HG03066 (cell line): ENCODE data around the gene NRIP3.
A peak's percentile ranks its signal among the peaks of the same experiment; 100 is the strongest.
"Not testable (repeated sequence)": the region's sequence is repeated elsewhere in the genome, so short reads cannot be mapped to it uniquely, and the experiment has no call there.

Source experiments
- ATAC-seq: cut with Tn5 transposase; IDR thresholded peaks from one replicate; pipeline ENCODE4 v1.9.1; 2021; ENCODE audit warnings: low read depth; ENCODE audit not compliant: unreplicated experiment

NRIP3 gene

DNA sequence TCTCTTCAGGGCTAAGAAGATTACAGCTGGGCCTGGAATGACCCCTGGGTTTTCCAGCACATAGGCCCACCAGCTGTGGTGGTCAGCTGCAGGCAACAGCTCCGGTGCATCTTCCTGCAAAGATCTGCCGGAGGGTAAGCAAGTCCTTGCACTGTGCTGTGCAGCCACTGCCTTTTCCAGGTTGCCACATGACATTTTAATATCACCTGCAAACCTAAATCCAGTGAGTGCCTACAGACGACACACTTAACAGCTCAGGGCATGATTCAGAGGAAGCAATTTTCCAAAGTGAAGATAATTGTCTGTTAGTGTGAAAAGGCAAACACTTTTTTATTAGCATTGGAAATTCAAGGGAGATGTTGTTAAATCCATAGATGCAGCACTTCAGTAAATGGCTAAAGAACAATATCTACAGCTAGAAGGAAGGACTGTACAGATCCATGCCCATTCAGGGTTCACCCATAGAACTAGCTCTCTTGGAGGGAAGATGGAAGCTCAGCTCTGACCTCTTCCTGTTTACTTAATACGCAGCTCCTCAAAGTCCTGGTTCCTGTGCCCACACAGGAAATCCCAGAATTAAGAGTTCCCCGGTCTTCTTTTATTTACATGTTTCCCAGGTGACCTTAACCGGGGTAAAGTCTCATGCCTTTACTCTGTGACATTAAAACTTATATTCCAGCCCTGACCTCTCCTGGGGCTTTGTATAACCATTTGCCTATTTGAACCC, 13.3 kb upstream of the NRIP3 start:
- ATAC-seq: no peak

DNA sequence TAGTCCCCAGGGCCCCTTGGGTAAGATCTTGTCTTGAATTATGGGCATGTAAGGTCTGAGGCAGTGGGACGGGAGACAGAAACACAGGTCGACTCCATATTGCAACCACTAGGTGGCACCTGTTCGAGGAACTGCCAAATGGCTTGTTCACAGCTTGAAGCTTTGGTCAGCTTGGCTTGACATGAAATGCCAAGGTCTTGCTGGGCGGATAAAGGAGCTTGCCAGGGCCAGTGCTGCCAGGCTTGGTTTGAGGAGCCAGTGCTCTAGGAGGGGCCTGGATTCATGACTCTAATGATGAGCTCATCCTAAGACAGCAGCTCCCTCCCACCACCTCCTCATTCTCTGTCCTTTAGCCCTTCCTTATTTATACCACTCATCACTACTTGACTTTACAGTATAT, 11.9 kb upstream of the NRIP3 start:
- peak; percentile 75 for ATAC-seq

DNA sequence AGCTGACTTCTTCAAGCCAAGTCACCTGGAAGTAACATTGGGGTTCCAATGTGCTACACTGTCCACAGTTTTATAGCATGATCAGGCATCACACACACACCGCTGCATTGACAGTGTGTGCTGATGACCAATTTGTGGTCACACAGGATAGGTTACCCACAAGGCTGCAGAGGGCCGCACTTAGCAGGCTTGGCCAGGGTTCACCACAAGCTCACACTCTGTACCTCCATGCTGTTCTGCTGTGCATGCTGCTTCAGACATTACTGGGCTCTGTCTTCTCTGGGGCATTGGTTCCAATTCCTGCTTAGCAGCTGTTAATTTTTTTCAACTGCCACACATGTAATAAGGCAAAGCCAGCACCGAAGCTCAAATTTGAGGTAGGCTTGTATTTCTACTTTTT, 11.0 kb upstream of the NRIP3 start:
- no peak for ATAC-seq

DNA sequence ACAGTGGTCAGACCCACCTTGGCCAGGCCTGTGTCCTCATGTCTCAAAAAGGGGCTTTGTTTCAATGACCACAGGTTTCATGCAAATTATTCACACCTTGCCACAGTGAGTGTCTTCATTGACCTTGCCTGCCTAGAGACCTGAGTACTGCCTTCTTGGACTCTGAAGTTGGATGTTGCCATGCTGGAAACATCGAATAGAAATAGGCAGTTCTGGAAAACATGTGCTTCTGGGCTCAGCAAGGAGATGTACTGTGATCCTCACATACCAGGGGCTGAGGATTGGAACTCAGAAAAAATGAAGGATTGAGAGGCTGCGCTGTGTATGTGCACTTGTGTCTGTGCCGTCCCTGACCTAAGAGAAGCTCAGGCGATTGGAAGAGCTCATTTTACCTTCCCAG, 9.6 kb upstream of the NRIP3 start:
- ATAC-seq: no peak

DNA sequence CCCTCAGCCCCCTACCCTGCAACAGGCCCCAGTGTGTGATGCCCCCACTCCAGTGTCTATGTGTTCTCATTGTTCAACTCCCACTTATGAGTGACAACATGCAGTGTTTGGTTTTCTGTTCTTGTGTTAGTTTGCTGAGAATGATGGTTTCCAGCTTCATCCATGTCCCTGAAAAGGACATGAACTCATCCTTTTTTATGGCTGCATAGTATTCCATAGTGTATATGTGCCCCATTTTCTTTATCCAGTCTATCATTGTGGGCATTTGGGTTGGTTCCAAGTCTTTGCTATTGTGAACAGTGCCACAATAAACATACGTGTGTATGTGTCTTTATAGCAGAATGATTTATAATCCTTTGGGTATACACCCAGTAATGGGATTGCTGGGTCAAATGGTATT, 5.7 kb upstream of the NRIP3 start:
- ATAC-seq: not testable (repeated sequence)

DNA sequence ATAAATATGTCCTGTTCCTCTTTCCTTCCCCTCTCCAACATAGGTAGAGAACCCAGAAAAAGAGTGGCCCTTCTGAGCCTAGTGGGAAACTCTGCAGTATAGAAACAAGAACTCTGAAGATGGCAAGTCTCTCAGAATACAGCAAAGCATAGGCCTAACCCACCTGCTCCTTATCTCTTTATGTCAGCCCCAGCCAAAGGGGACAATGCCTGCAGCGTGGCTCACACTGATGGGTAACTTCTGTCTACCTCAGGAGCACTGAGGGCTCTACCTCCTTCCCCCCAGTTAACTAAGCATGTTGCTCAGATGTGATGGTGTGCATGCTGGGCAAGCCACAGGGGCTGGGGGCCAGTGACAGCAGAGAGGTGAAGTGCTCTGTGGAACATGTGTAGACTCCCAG, 4.9 kb upstream of the NRIP3 start:
- no peak for ATAC-seq

DNA sequence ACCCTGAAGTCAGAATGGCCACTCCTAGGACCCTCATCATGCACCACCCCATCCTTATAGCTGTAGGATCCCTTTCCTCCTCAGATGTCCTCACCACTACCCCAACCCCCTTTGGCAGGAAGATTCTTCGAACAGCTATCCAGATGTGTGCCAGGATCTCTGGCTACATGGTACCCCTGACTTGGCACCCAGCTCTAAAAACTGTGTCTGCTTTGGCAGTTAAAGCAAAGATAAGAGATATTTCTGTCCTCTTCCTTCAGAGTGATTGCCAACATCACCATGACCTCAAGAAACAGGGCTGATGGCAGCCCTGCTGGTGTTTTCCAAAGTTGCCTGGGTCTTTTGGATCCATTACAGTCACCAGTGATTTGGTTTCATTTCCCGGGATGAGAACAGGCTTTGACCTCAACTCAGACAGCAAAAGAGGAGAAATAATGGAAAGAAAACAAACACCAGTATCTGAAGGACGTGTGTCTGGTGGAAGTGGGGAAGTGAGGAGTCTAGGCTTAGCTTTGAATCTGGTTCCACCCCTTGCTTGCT, 4.3 kb upstream of the NRIP3 start:
- ATAC-seq: no peak

DNA sequence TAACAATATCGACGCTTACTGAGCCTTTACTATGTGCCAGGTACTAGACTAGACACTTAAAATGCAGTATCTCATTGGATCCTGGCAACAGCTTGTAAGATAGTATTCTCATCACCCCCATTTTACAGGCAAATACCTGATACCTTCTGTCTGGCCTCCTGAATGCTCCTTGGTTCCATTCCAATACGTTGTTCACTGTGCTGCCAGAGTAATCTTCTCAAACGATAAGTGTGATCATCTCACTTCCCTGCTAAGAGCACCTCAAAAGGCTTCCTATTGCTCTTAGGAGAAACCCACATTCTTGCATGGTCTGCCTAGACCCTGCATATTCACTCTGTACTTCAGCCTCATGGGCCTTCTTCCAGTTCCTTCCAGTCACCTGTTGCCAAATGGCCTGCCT, 1.3 kb upstream of the NRIP3 start:
- ATAC-seq: no peak

DNA sequence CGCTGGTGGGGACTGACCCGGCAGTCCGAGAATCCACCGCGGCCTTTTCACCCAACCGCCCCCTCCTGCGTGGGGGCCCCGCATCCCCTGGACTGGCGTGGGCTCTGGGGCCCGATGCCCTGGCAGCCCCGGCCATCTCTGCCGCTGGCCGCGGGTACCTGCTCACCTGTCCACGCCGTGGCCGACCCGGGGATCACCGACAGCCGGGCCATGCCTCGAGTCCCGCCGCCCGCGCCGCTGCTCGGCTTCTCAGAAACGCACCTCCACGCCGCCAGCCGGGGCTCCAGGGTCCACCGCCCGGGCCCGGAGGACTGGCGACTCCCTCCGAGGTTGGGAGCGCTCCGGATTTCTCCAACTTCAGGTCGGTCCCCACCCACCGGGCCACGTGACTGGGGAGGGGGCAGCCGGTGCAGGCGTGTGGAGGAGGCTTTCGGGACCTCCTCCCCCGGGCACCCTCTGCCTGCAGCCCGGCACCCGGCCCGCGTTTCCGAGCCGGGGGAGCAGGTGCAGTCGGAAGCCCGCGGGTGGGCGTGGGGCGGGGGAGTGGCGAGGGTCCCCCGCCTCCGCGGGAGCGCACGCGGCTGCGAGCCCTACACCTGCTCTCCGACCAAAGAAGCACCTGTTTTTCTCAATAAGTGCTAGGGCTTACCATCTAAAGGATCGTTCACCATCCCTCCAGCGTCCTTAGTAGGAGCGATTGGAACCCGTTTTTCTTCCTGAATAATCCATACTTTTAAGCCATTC, 554 bp upstream of the NRIP3 start:
- ATAC-seq: no peak

DNA sequence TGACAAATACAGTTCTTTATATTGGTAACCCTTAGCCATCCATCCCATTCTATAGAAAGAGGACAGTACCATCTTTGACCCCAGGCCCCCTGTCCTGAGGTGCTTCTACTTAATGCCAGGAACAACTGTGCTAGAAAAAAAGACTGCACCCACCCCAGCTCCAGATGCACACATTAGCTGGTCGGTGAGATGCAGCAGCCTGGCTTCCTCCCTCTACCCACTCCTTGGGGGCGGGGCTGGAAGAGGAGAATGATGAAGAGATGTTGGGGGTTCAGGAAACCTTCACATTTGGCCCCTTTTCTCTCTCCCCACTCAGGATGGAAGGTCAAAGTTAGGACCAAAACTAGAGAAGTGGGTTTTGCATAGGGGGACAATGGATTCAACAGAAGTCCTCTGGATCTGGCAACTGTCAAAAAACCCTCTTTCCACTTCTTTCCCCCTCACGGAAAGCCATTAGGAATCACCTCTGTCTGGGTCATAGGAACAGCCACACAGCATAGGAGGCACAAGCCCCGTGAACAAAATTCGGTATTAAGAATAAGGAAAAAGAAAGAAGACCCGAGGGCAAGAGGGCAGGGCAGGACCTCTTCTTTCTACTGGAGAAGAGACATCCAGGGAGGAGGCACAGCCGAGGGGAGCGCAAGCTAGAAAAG, 755 bp downstream of the NRIP3 start:
- ATAC-seq: no peak

DNA sequence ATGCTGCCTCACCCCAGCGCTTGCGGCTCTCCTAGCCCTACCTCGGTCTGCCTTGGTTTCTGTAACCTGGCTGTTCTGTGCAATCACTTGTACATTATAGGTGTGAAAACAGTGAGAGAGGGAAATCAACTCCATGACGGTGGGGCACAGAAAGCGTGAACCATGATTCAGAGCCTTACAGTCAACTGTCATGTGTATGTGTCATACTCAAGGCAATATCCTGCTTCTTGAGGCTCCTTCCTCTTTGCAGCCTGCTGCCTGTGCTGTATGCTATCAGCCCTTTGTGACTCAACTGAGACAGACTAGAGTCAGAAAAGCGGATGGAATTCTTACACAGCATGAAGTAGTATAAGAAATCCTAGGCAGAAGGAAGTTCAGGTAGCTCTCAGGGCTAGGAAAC, 2.1 kb downstream of the NRIP3 start:
- ATAC-seq: no peak

DNA sequence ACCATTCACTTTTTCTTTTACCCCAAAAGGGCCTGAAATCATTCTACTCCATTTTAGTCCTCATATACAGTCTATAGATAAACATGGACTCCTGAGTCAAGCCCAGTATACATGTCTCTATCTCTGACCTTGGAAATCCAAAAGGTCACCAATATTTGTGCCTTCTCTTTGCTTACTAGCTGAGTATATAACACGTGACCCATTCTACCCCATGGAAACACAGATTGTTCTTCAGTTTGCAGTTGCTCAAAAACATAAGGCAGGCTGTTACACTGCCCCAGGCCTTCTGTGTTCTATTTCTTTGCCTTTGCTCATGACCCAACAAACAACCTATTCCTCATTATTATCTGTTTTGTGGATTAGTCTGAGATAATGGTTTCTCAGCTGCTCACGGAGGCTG, 5.8 kb downstream of the NRIP3 start:
- ATAC-seq: no peak

DNA sequence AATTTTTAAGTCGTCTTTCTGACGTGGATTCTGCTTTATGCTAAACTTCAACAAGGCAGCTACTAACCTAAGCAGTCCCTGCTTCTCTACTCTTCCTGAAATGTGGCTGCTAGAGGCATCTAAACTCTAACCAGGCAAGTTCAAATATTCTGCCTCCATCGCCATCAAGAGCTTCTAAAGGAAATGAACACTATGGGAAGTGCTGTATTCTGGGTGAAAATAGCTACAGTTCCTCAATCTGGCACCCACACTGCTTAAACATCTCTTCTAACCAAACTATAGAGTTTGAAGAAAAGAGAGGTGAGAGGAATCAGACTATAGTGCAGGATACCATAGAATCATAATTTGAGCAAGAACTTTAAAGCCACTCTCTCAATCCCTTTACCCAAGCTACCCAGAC, 6.3 kb downstream of the NRIP3 start:
- ATAC-seq: no peak

DNA sequence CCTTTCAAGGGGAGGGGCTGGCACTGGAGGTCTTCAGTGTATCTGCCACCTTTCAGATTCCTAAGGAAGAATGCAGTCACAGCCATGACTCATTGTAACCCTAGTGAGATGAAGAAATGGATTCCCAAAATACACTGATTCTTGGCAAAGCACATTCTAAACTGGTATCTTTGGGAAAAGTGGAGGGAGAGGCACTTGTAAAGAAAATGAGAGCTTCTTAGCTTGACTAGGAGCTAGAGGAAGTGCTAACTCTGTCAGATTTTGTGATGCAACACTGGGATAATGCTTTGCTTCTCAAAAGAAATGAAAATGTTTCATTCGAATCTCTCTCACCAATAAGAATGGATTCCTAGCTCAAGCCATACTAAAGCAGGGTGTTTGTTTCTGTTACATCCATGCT, 14.3 kb downstream of the NRIP3 start:
- no peak for ATAC-seq

DNA sequence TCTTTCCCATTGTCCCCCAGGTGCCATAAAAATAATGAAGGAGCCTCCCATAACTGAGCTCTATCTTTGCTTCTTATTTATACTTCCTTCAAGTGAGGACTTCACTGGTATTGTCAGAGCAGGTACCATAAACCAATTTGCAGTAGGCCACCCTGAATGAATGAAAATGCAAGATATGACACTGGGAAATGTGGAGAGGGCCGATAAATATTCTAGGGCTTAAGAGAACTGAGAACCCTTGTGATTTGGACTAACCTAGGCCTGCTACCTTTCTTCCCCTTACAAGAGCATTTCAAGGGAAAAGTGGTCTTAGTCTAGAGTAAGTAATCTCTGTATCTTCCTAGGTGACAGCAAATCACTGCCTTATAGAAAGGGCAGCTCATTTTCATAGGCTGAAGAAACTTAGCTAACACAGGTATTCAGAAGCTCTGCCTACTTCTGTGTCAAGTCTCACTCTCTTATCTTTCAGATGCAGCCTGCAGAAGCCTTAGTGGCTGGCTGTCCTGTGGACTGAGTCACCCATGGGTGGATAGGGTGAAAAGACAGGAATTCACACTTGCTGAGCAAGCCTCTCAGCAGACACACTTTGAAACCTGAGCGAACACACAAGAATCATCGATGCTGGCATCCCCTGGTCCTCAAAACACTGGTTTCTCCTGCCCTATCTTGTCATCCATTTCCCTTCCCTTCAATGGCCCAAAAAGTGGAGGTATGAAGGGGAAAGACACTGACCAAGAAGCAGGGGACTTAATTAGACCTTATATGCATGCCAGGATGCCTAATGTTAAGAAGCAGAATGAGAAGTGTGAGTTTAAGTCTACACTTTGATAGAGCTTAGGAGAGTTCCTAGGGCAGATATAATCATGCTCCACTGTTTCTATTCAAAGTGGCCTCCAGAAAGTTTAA, 15.2 kb downstream of the NRIP3 start:
- no peak for ATAC-seq

DNA sequence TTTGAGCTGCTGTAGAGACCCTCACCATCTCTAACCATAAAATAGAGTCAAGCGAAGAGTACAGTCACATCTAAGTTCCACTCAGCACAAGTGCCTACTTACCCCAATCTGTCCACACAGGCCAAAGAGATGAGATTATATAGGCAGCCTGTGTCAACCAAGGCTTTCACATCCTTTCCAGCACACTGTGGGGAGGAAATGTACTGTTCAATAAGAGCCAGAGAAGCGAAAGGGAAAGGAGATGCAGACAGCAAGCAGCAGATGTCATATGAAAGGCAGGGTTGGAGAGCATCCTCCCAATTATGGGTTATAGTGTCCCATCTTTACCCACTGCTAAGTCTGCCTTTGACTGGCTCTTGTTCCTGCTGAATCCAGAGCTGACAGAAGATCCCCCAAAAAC, 16.4 kb downstream of the NRIP3 start:
- no peak for ATAC-seq

DNA sequence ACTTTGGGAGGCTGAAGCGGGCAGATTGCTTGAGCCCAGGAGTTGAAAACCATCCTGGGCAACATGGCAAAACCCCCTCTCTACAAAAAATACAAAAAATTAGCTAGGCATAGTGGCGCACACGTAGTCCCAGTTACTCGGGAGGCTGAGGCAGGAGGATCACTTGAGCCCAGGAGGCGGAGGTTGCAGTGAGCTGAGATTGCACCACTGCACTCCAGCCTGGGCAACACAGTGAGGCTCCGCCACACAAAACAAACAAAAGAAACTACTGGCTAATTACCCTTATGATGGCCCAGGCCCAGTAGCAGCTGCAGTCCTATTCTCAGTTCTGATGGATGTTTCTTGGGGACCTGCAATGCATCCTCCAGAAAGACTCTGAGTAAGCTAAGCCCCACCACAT, 17.0 kb downstream of the NRIP3 start:
- ATAC-seq: not testable (repeated sequence)

DNA sequence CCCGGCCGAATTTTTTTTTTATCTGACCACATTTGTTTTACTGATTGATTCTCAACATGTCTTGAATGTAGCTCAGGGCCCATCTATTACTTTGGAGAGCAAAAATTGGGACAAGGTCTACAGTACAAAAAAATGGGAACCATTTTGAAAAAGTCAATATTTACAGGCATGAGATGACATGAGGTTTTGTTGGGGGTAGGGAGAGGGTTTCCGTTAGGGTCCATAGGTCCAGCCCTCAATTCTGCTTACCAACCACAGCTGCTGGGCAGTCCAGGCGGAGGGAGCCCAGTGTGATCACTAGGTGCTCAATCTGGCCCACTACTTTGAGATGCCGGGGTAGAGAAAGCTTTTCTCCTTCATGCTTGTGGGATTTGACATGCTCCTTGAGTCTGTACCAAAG, 18.3 kb downstream of the NRIP3 start:
- no peak for ATAC-seq

DNA sequence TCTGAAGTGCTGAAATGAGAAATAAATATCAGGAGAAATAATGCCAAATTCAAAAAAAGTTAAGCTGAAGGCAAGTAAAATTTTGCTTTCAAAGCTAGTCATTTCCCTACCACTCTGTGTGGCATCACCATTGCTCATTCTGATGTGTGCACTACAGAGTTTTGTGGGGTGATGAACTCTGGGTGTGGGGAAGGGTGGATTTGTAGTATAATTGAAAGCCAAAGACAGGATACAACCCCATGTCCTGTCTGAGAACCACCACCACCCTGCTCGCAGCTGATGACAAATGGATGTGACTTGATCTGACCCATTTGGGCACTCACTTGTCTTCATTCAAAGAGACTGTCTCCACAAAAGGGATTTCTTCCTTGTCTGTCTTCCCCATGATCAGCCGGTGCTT, 20.2 kb downstream of the NRIP3 start:
- ATAC-seq: no peak

DNA sequence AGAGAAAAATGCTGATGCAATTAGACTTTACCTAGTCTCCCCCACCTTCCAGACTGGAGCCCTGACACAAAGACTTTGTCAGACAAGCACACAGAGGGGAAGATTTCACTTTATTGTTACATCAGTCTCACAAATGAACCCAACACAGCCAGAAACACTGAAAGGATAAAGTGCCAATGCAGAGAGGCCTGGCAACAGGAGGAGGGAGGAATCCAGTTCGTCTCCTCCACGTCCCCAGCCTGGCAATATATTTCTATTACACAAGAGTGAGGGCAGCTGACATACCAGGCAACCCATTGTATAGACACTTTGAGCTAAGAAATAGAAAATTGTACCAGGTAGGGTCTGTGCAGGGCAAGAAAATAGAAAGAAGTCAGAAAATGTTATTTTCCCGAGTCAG, 23.3 kb downstream of the NRIP3 start:
- ATAC-seq: no peak

DNA sequence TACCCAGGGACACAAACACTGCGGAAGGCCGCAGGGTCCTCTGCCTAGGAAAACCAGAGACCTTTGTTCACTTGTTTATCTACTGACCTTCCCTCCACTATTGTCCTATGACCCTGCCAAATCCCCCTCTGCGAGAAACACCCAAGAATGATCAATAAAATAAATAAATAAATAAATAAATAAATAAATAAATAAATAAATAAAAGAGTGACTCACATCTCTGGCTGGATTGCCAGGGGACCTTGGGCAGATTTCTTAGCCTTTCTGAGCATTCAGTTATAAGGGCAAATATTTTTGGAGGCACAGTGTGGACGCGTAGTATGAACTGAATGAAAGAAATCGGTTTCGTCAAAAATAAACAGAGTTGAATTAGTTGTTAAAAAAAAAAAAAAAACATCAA, 24.4 kb downstream of the NRIP3 start:
- not testable (repeated sequence) for ATAC-seq
